GM12873 (cell line): ENCODE results near the gene TULP4.

Source experiments
- CTCF ChIP-seq: IDR thresholded peaks from 2 replicates; pipeline ENCODE4 v1.5.1; 2012; ENCODE audit warnings: low read depth, mild to moderate bottlenecking, moderate library complexity, low read length, control low read depth; ENCODE audit not compliant: insufficient read depth; ENCODE audit errors: missing control alignments

Gene TULP4

GRCh38 chr6:158457616-158458278, 145.5 kb downstream of the TULP4 start:
- TF ChIP-seq CTCF, result no peak

GRCh38 chr6:158459726-158460125, 147.5 kb downstream of the TULP4 start:
- TF ChIP-seq CTCF, result no peak

DNA sequence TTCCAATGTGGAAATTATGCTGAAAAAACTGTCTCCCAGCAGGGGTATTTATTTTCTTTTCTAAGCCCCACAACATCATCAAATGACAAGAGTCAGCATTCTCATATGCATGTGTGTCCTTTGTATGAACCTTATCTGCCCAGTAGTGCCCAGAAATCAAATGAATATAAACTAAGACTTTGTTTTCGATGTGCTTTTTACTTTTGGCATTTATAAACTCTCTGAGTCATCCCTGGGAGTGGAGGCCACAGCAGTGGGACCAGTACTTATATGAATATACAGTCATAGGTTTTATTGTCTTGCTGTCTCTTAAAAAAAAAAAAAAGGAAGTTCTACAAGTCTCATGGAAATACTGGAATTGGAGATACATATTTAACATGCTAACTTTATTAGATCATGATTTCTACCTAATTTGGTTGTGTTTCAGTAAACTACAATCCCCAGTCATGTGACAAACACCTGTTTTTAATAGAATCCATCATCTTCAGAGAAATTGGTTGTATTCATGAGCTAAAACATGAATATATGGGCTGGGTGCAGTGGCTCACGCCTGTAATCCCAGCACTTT, 148.4 kb downstream of the TULP4 start:
- TF ChIP-seq CTCF, result no peak

GRCh38 chr6:158461954-158462353, 149.7 kb downstream of the TULP4 start:
- no peak for TF ChIP-seq CTCF

DNA sequence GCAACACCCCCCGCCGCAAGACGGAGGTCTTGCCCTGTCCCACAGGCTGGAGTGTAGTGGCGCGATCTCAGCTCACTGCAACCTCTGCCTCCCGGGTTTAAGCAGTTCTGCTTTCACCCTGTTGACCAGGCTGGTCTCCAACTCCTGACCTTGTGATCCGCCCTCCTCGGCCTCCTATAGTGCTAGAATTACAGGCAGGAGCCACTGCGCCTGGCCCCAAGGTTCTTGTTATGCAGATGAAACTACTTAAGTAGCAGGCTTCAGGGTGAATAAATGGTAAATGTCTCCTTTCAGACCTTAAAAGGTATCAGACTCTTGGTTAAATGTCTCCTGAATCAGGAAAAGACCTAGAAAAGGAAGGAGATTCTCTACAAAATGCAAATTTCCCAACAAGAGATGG, 152.2 kb downstream of the TULP4 start:
- TF ChIP-seq CTCF, result no peak

DNA sequence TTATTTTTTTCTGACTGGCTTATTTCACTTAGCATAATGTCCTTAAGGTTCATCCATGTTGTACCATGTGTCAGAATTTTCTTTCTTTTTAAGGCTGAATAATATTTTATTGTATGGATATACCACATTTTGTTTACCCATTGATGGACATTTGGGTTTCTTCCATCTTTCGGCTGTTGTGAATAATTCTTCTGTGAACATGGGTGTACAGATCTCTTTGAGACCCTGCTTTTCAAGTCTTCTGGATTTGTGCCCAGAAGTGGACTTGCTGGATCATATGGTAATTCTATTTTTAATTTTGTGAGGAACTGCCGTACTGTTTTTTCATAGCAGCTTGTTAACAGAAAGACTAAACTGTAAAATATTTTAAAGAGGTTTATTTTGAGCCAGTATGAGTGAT, 153.0 kb downstream of the TULP4 start:
- TF ChIP-seq CTCF, result no peak

GRCh38 chr6:158465747-158466146, 153.5 kb downstream of the TULP4 start:
- TF ChIP-seq CTCF, result no peak
